GM08714 (cell line): ENCODE results near the gene PCDHA7.
"Not testable (repeated sequence)": the region's sequence is repeated elsewhere in the genome, so short reads cannot be mapped to it uniquely, and the experiment has no call there.

Experiments
- H3K4me3 ChIP-seq: fragments of 200-500 bp; sonication (Bioruptor generic); 2 replicates; pipeline ENCODE4 v1.5.1; 2014; ENCODE audit warnings: mild to moderate bottlenecking, low read length, inconsistent platforms
- ZNF274 ChIP-seq: IDR thresholded peaks from 2 replicates; pipeline ENCODE4 v1.6.1; 2012; ENCODE audit warnings: mild to moderate bottlenecking, low read depth, low read length

The PCDHA7 gene

GRCh38 chr5:140806834-140807775 lies 27.0 kb upstream of the PCDHA7 start, which contains the start of gene PCDHA4:
Gene PCDHA4 (plus strand): TSS chr5:140807068.
- H3K4me3 ChIP-seq, result no peak within 1 kb of the TSS
- no peak for TF ChIP-seq ZNF274

- H3K4me3 ChIP-seq, result not testable (repeated sequence)
Observed at GRCh38 chr5:140808241-140808888, 25.7 kb upstream of the PCDHA7 start.

GRCh38 chr5:140808889-140809291 lies 25.2 kb upstream of the PCDHA7 start:
- no peak for TF ChIP-seq ZNF274
- no peak overlapping the region for H3K4me3 ChIP-seq

GRCh38 chr5:140821375-140822280 lies 12.4 kb upstream of the PCDHA7 start, which contains the start of gene PCDHA5:
Gene PCDHA5 (plus strand): TSS chr5:140821613.
- TF ChIP-seq ZNF274, result no peak
- no peak within 1 kb of the TSS for H3K4me3 ChIP-seq

- no peak for TF ChIP-seq ZNF274
- H3K4me3 ChIP-seq, result no peak overlapping the region
Observed at GRCh38 chr5:140822281-140822629, 11.8 kb upstream of the PCDHA7 start.

- not testable (repeated sequence) for H3K4me3 ChIP-seq
Observed at GRCh38 chr5:140822969-140823368, 11.1 kb upstream of the PCDHA7 start.

- H3K4me3 ChIP-seq, result no peak overlapping the region
- no peak for TF ChIP-seq ZNF274
Observed at GRCh38 chr5:140823475-140823874, 10.6 kb upstream of the PCDHA7 start.

GRCh38 chr5:140827704-140828361 lies 6.2 kb upstream of the PCDHA7 start, which contains the start of gene PCDHA6:
Gene PCDHA6 (plus strand): TSS chr5:140827960. CDS start chr5:140828092, 132 bp downstream.
- H3K4me3 ChIP-seq, result no peak within 1 kb of the TSS
- no peak for TF ChIP-seq ZNF274

GRCh38 chr5:140828362-140828737 lies 5.7 kb upstream of the PCDHA7 start:
- no peak overlapping the region for H3K4me3 ChIP-seq
- no peak for TF ChIP-seq ZNF274

- H3K4me3 ChIP-seq, result not testable (repeated sequence)
Observed at GRCh38 chr5:140829511-140830501, 4.3 kb upstream of the PCDHA7 start.

GRCh38 chr5:140834439-140835008 lies 455 bp downstream of the PCDHA7 start:
- not testable (repeated sequence) for H3K4me3 ChIP-seq

GRCh38 chr5:140835622-140836510 lies 1.8 kb downstream of the PCDHA7 start:
- TF ChIP-seq ZNF274, result no peak
- no peak overlapping the region for H3K4me3 ChIP-seq
